Measurements from ENCODE around the gene DPEP1.
"Not testable (repeated sequence)": the region's sequence is repeated elsewhere in the genome, so short reads cannot be mapped to it uniquely, and the experiment has no call there.

DPEP1 gene

GRCh38 chr16:89613231-89613953 lies at the start of gene DPEP1:
Gene DPEP1, plus strand, starts transcription at chr16:89613642. Its CDS starts 16,769 bp downstream, at chr16:89630411.
- DNase-seq, result no peak

GRCh38 chr16:89564476-89565255 lies 48.8 kb upstream of the DPEP1 start:
- peak in 1 of 6 experiments; percentile 39 for DNase-seq

GRCh38 chr16:89565256-89565505 lies 48.3 kb upstream of the DPEP1 start:
- no peak for DNase-seq

GRCh38 chr16:89565506-89566372 lies 47.7 kb upstream of the DPEP1 start:
- peak in 4 of 6 experiments; percentile 26 to 29 (median 28) for DNase-seq

- DNase-seq, result no peak
Observed at GRCh38 chr16:89567656-89568594, 45.5 kb upstream of the DPEP1 start.

- no peak for DNase-seq
Observed at GRCh38 chr16:89569506-89570341, 43.7 kb upstream of the DPEP1 start.

- DNase-seq, result no peak
Observed at GRCh38 chr16:89570342-89570923, 43.0 kb upstream of the DPEP1 start.

GRCh38 chr16:89570983-89571598 lies 42.4 kb upstream of the DPEP1 start:
- DNase-seq, result not testable (repeated sequence)

- no peak for DNase-seq
Observed at GRCh38 chr16:89571636-89572035, 41.8 kb upstream of the DPEP1 start.

- peak in 1 of 6 experiments; percentile 19 for DNase-seq
Observed at GRCh38 chr16:89572073-89572484, 41.4 kb upstream of the DPEP1 start.

GRCh38 chr16:89572485-89573205 lies 40.8 kb upstream of the DPEP1 start:
- DNase-seq, result no peak

GRCh38 chr16:89573826-89574680 lies 39.4 kb upstream of the DPEP1 start:
- DNase-seq, result no peak

GRCh38 chr16:89574681-89575246 lies 38.7 kb upstream of the DPEP1 start:
- peak in 3 of 6 experiments; percentile 14 to 27 (median 18) for DNase-seq

- peak in 1 of 6 experiments; percentile 22 for DNase-seq
Observed at GRCh38 chr16:89575247-89576152, 37.9 kb upstream of the DPEP1 start, which contains the start of gene CPNE7. Gene CPNE7, plus strand, starts transcription at chr16:89575758. Its CDS starts 140 bp downstream, at chr16:89575898.

GRCh38 chr16:89576153-89577054 lies 37.0 kb upstream of the DPEP1 start:
- DNase-seq, result no peak

Measured in stimulated activated naive CD4-positive, alpha-beta T cell (primary cell).